Measurements from ENCODE around the gene EPS8L1. TPM values are rescaled to one million over a fixed set of nuclear protein-coding genes. Genes with fewer than 3 reads are reported as not detected.

EPS8L1 gene
- polyA plus RNA-seq, 1 donor from 2014 or later = 25.5 TPM

DNA sequence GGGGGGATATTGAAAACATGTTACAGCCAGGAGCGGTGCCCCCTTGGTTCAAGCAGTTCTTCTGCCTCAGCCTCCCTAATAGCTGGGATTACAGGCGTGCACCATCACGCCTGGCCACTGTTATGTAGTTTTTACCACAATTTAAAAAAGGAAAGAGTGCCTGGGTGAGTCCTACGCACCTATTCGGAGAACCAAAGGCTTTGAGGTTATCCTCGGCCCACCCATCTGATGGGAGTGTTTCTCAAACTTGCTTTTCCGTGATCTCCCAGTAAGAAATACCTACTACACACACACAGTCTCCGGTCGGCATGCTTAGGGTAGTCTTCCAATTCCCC is 33.4 kb upstream of the EPS8L1 start:
- Histone ChIP-seq H3K4me3 (ENCODE audit: low read length) (no peak overlapping the region), H3K9me2 (ENCODE audit: insufficient read depth, low read length) (no peaks in the 10 kb centered on the region), H3K36me3 (ENCODE audit: insufficient read depth, low read length) (no peaks in the 10 kb centered on the region), H3K4me2 (ENCODE audit: low read length) (no peak overlapping the region), H3K9ac (ENCODE audit: low read length) (no peak overlapping the region), H3K79me2 (replicated peaks; ENCODE audit: insufficient read depth, low read length) (no peaks in the 10 kb centered on the region), H4K20me1 (ENCODE audit: insufficient read depth) (no peaks in the 10 kb centered on the region), H3K27me3 (ENCODE audit: insufficient read depth, low read depth, low read length) (no peaks in the 10 kb centered on the region), H3F3A (ENCODE audit: insufficient read depth, low read length, poor library complexity, severe bottlenecking) (no peaks in the 10 kb centered on the region), H2AFZ (ENCODE audit: low read depth, low read length) (no peak overlapping the region), H3K27ac (ENCODE audit: low read length) (no peak overlapping the region), H3K9me3 (ENCODE audit: low read length) (no peaks in the 10 kb centered on the region)
- no peak for TF ChIP-seq SMC3 (conservative IDR thresholded peaks at IDR 0.05; ENCODE audit: poor library complexity)
- TF ChIP-seq EP300 (conservative IDR thresholded peaks at IDR 0.05; ENCODE audit: poor library complexity, severe bottlenecking) = no peak
- TF ChIP-seq RAD21 (conservative IDR thresholded peaks at IDR 0.05) = no peak
- TF ChIP-seq EZH2 (IDR thresholded peaks at IDR 0.05; ENCODE audit: borderline replicate concordance, insufficient read depth, low read length, poor library complexity, severe bottlenecking) = no peak
- TF ChIP-seq POLR2AphosphoS5 (IDR thresholded peaks at IDR 0.05) = no peak
- TF ChIP-seq, protein P1, sequence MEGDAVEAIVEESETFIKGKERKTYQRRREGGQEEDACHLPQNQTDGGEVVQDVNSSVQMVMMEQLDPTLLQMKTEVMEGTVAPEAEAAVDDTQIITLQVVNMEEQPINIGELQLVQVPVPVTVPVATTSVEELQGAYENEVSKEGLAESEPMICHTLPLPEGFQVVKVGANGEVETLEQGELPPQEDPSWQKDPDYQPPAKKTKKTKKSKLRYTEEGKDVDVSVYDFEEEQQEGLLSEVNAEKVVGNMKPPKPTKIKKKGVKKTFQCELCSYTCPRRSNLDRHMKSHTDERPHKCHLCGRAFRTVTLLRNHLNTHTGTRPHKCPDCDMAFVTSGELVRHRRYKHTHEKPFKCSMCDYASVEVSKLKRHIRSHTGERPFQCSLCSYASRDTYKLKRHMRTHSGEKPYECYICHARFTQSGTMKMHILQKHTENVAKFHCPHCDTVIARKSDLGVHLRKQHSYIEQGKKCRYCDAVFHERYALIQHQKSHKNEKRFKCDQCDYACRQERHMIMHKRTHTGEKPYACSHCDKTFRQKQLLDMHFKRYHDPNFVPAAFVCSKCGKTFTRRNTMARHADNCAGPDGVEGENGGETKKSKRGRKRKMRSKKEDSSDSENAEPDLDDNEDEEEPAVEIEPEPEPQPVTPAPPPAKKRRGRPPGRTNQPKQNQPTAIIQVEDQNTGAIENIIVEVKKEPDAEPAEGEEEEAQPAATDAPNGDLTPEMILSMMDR (IDR thresholded peaks at IDR 0.05; ENCODE audit: poor library complexity, severe bottlenecking) = no peak

GRCh38 chr19:55042688-55043087 is 33.0 kb upstream of the EPS8L1 start:
- H3F3A ChIP-seq (ENCODE audit: insufficient read depth, low read length, poor library complexity, severe bottlenecking) = no peaks in the 10 kb centered on the region
- TF ChIP-seq REST (IDR thresholded peaks at IDR 0.05; ENCODE audit: borderline replicate concordance) (no peak), EZH2 (IDR thresholded peaks at IDR 0.05; ENCODE audit: borderline replicate concordance, insufficient read depth, low read length, poor library complexity, severe bottlenecking) (no peak), MXI1 (conservative IDR thresholded peaks at IDR 0.05; ENCODE audit: poor library complexity, severe bottlenecking) (no peak), RAD21 (conservative IDR thresholded peaks at IDR 0.05) (no peak), SMC3 (conservative IDR thresholded peaks at IDR 0.05; ENCODE audit: poor library complexity) (no peak), EP300 (conservative IDR thresholded peaks at IDR 0.05; ENCODE audit: poor library complexity, severe bottlenecking) (no peak), POLR2AphosphoS5 (IDR thresholded peaks at IDR 0.05) (no peak), TAF1 (IDR thresholded peaks at IDR 0.05; ENCODE audit: low read depth) (no peak)
- TF ChIP-seq, protein P1 (IDR thresholded peaks at IDR 0.05; ENCODE audit: poor library complexity, severe bottlenecking) = no peak
- no peaks in the 10 kb centered on the region for H4K20me1 ChIP-seq (ENCODE audit: insufficient read depth)
- H3K27me3 ChIP-seq (ENCODE audit: insufficient read depth, low read depth, low read length) = no peaks in the 10 kb centered on the region
- no peak overlapping the region for H3K9ac ChIP-seq (ENCODE audit: low read length)
- no peak overlapping the region for H3K27ac ChIP-seq (ENCODE audit: low read length)
- no peaks in the 10 kb centered on the region for H3K36me3 ChIP-seq (ENCODE audit: insufficient read depth, low read length)
- no peak overlapping the region for H3K4me2 ChIP-seq (ENCODE audit: low read length)
- no peaks in the 10 kb centered on the region for H3K9me3 ChIP-seq (ENCODE audit: low read length)
- H3K4me3 ChIP-seq (ENCODE audit: low read length) = no peak overlapping the region
- no peak overlapping the region for H2AFZ ChIP-seq (ENCODE audit: low read depth, low read length)
- no peaks in the 10 kb centered on the region for H3K79me2 ChIP-seq (replicated peaks; ENCODE audit: insufficient read depth, low read length)
- H3K9me2 ChIP-seq (ENCODE audit: insufficient read depth, low read length) = no peaks in the 10 kb centered on the region
